ENCODE results near the gene UBE2I. TPM values are rescaled to one million over a fixed set of nuclear protein-coding genes. Genes with fewer than 3 reads are reported as not detected.

The UBE2I gene
- total RNA-seq, 1 experiment from 2014 or later: 361 TPM

DNA sequence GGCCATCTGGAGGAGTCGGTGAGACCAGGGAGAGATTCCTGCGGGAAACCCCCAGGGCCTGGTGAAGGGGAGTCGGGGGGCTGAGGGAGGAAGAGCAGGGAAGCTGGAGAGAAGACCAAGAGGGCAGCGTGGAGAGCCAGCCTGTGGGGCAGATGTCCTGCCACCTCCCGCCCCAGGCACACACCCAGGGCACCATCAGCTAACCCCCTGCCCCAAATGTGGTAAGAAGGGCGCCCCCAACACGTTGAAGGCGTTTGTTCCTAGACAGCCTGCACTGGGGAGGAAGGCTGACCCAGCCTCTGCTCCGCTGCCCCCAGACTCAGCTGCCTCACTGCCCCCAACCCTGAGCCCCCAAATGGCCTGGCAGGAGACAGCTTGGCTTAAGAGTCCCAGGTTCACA, 25.3 kb downstream of the UBE2I start:
- peak overlapping the region; percentile 41 for H3K4me3 ChIP-seq (ENCODE audit: low read depth, low read length, poor library complexity, severe bottlenecking)
- H3K27me3 ChIP-seq (replicated peaks; ENCODE audit: insufficient read depth, low read depth, low read length, poor library complexity): peaks cover 56% of the 10 kb centered on the region
- intact Hi-C loops (cut with micrococcal nuclease; ENCODE audit: unreplicated experiment): no loop called here
- ChIA-PET CTCF (no interaction called here), POLR2A (ENCODE audit: low non-redundant PET) (no interaction called here)
- BruUV-seq (replicated peaks): no TSS peak
- no peak for TF ChIP-seq EZH2 (IDR thresholded peaks at IDR 0.05; ENCODE audit: borderline replicate concordance, low read depth, low read length, poor library complexity, severe bottlenecking)
- TF ChIP-seq, protein P1, sequence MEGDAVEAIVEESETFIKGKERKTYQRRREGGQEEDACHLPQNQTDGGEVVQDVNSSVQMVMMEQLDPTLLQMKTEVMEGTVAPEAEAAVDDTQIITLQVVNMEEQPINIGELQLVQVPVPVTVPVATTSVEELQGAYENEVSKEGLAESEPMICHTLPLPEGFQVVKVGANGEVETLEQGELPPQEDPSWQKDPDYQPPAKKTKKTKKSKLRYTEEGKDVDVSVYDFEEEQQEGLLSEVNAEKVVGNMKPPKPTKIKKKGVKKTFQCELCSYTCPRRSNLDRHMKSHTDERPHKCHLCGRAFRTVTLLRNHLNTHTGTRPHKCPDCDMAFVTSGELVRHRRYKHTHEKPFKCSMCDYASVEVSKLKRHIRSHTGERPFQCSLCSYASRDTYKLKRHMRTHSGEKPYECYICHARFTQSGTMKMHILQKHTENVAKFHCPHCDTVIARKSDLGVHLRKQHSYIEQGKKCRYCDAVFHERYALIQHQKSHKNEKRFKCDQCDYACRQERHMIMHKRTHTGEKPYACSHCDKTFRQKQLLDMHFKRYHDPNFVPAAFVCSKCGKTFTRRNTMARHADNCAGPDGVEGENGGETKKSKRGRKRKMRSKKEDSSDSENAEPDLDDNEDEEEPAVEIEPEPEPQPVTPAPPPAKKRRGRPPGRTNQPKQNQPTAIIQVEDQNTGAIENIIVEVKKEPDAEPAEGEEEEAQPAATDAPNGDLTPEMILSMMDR (conservative IDR thresholded peaks at IDR 0.05; ENCODE audit: low read depth, low read length): no peak
- no peak overlapping the region for H3K27ac ChIP-seq (ENCODE audit: low read depth, low read length, poor library complexity, severe bottlenecking)
- H3K9me3 ChIP-seq (ENCODE audit: low read depth, low read length, poor library complexity, severe bottlenecking): no peaks in the 10 kb centered on the region
- no peak for DNase-seq (ENCODE audit: low spot score)
- no peaks in the 10 kb centered on the region for H3K36me3 ChIP-seq (ENCODE audit: insufficient read depth, low read length, poor library complexity, severe bottlenecking)
- peaks cover 15% of the 10 kb centered on the region for H3K4me1 ChIP-seq (ENCODE audit: insufficient read depth, low read length, poor library complexity, severe bottlenecking)

DNA sequence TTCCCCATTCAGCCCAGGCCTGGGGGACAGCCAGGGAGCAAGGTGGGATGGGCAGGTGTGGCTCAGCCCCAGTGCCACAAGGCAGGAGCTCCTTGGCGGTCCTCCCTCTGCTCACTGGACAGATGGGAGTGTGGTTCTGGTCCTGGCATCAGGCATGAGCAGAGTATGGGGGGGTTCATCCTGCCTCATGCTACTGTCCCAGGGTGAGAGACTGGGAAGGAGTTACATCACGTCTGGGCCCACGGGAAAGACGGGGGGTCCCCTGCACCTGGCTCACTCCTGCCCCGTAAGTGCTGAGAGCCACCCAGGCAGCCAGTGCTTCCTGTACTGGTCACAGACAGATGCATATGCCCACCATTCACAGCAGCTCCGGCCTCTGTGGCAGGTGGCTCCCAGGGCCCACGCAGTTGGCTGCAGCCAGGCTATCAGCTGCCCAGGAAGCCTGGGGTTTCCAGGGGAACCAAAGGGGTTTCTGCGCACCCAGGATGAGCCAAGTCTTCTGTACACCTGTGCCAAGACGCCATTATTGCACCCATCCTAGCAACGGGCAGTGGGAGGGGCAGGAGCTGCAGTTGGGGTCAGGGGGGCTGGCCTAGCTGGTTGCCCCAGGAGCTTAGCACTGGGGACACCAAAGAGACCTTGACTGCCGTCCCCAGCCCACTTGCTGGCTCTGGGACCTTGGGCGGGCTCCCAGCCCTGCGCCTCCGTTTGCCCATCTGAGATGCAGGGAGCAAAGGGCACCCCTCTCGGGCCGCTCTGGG, 26.0 kb downstream of the UBE2I start:
- H3K9me3 ChIP-seq (ENCODE audit: low read depth, low read length, poor library complexity, severe bottlenecking): no peaks in the 10 kb centered on the region
- TF ChIP-seq EZH2 (IDR thresholded peaks at IDR 0.05; ENCODE audit: borderline replicate concordance, low read depth, low read length, poor library complexity, severe bottlenecking): no peak
- TF ChIP-seq, protein P1 (conservative IDR thresholded peaks at IDR 0.05; ENCODE audit: low read depth, low read length): no peak
- H3K27ac ChIP-seq (ENCODE audit: low read depth, low read length, poor library complexity, severe bottlenecking): no peak overlapping the region
- intact Hi-C loops (cut with micrococcal nuclease; ENCODE audit: unreplicated experiment): no loop called here
- peaks cover 15% of the 10 kb centered on the region for H3K4me1 ChIP-seq (ENCODE audit: insufficient read depth, low read length, poor library complexity, severe bottlenecking)
- no peak overlapping the region for H3K4me3 ChIP-seq (ENCODE audit: low read depth, low read length, poor library complexity, severe bottlenecking)
- H3K36me3 ChIP-seq (ENCODE audit: insufficient read depth, low read length, poor library complexity, severe bottlenecking): no peaks in the 10 kb centered on the region
- ChIA-PET POLR2A (ENCODE audit: low non-redundant PET) (no interaction called here), CTCF (no interaction called here)
- H3K27me3 ChIP-seq (replicated peaks; ENCODE audit: insufficient read depth, low read depth, low read length, poor library complexity): peaks cover 56% of the 10 kb centered on the region
- DNase-seq (ENCODE audit: low spot score): no peak
- no TSS peak for BruUV-seq (replicated peaks)

DNA sequence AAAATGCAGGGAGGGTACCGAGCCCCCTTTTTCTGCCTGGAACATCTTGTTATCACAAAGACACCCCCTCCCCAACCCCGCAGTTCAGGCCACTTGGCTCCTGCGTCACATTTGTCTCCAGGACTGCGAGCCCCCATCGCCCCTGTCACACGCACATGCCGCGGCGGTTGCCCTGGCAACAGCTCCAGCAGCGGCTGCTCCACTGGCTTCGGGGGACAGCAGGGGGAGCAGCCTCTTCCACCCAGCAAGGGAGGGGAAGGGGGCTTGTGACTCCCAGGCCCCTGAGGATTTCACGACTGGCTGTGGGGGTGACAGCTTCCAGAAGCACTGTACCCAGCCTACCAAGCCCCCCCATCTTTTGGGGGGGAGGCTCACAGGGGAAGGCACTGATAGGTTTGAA, 26.6 kb downstream of the UBE2I start:
- BruUV-seq (replicated peaks): no TSS peak
- TF ChIP-seq, protein P1 (conservative IDR thresholded peaks at IDR 0.05; ENCODE audit: low read depth, low read length): 0 out of 2 replicates have a peak, but pooled peaks have one; percentile 17
- no peak for TF ChIP-seq EZH2 (IDR thresholded peaks at IDR 0.05; ENCODE audit: borderline replicate concordance, low read depth, low read length, poor library complexity, severe bottlenecking)
- CTCF ChIA-PET: no interaction called here
- H3K4me3 ChIP-seq (ENCODE audit: low read depth, low read length, poor library complexity, severe bottlenecking): no peak overlapping the region
- POLR2A ChIA-PET (ENCODE audit: low non-redundant PET): no interaction called here
- H3K4me1 ChIP-seq (ENCODE audit: insufficient read depth, low read length, poor library complexity, severe bottlenecking): peaks cover 15% of the 10 kb centered on the region
- intact Hi-C loops (cut with micrococcal nuclease; ENCODE audit: unreplicated experiment): no loop called here
- H3K9me3 ChIP-seq (ENCODE audit: low read depth, low read length, poor library complexity, severe bottlenecking): no peaks in the 10 kb centered on the region
- H3K36me3 ChIP-seq (ENCODE audit: insufficient read depth, low read length, poor library complexity, severe bottlenecking): no peaks in the 10 kb centered on the region
- no peak overlapping the region for H3K27ac ChIP-seq (ENCODE audit: low read depth, low read length, poor library complexity, severe bottlenecking)
- DNase-seq (ENCODE audit: low spot score): peak; percentile 56
- peaks cover 56% of the 10 kb centered on the region for H3K27me3 ChIP-seq (replicated peaks; ENCODE audit: insufficient read depth, low read depth, low read length, poor library complexity)

All from A673 (cell line).